Measurements from ENCODE around the gene MAD1L1. TPM values are rescaled to one million over a fixed set of nuclear protein-coding genes. Genes with fewer than 3 reads are reported as not detected.

MAD1L1 gene
- total RNA-seq, 1 donor from 2014 or later = 48.4 TPM

- TF ChIP-seq CTCF (IDR thresholded peaks at IDR 0.05) = no peak
- Histone ChIP-seq H3K27ac (no peak overlapping the region), H3K36me3 (no peaks in the 10 kb centered on the region), H3K27me3 (no peaks in the 10 kb centered on the region), H3K9me3 (no peaks in the 10 kb centered on the region), H3K4me1 (no peaks in the 10 kb centered on the region), H3K4me3 (no peak overlapping the region)
- no peak for ATAC-seq
- DNase-seq = peak; percentile 57
- intact Hi-C loops (cut with DNase I) = no loop called here
Measured at GRCh38 chr7:1964913-1965578, 267.7 kb downstream of the MAD1L1 start.

GRCh38 chr7:1964211-1964912 lies 268.4 kb downstream of the MAD1L1 start:
- H3K9me3 ChIP-seq = no peaks in the 10 kb centered on the region
- DNase-seq (peak; percentile 45), ATAC-seq (no peak)
- TF ChIP-seq CTCF (IDR thresholded peaks at IDR 0.05) = no peak
- intact Hi-C loops (cut with DNase I) = no loop called here
- no peaks in the 10 kb centered on the region for H3K36me3 ChIP-seq
- no peak overlapping the region for H3K27ac ChIP-seq
- H3K4me1 ChIP-seq = no peaks in the 10 kb centered on the region
- H3K4me3 ChIP-seq = no peak overlapping the region
- H3K27me3 ChIP-seq = no peaks in the 10 kb centered on the region

- no peak for TF ChIP-seq CTCF (IDR thresholded peaks at IDR 0.05)
- H3K27ac ChIP-seq = no peak overlapping the region
- intact Hi-C loops (cut with DNase I) = no loop called here
- no peak overlapping the region for H3K4me3 ChIP-seq
- H3K36me3 ChIP-seq = no peaks in the 10 kb centered on the region
- H3K9me3 ChIP-seq = no peaks in the 10 kb centered on the region
- no peak for ATAC-seq
- no peaks in the 10 kb centered on the region for H3K27me3 ChIP-seq
- no peaks in the 10 kb centered on the region for H3K4me1 ChIP-seq
- peak; percentile 32 for DNase-seq
Measured at GRCh38 chr7:1963575-1963974, 269.2 kb downstream of the MAD1L1 start.

GRCh38 chr7:1961701-1962276 lies 271.0 kb downstream of the MAD1L1 start:
- no peaks in the 10 kb centered on the region for H3K9me3 ChIP-seq
- no peaks in the 10 kb centered on the region for H3K4me1 ChIP-seq
- intact Hi-C loops (cut with DNase I) = no loop called here
- DNase-seq = no peak
- H3K4me3 ChIP-seq = no peak overlapping the region
- no peaks in the 10 kb centered on the region for H3K27me3 ChIP-seq
- H3K36me3 ChIP-seq = peaks cover 5% of the 10 kb centered on the region
- TF ChIP-seq CTCF (IDR thresholded peaks at IDR 0.05) = no peak
- no peak overlapping the region for H3K27ac ChIP-seq
- no peak for ATAC-seq

GRCh38 chr7:1959305-1959704 lies 273.4 kb downstream of the MAD1L1 start:
- Histone ChIP-seq H3K27ac (no peak overlapping the region), H3K4me1 (no peaks in the 10 kb centered on the region), H3K36me3 (peaks cover 5% of the 10 kb centered on the region), H3K9me3 (no peaks in the 10 kb centered on the region), H3K27me3 (no peaks in the 10 kb centered on the region), H3K4me3 (no peak overlapping the region)
- TF ChIP-seq CTCF (IDR thresholded peaks at IDR 0.05) = no peak
- intact Hi-C loops (cut with DNase I) = no loop called here
- DNase-seq (no peak), ATAC-seq (no peak)

All from upper lobe of right lung (tissue), 1 donor.